WTC11 (cell line): Measurements from ENCODE around the gene SPDYA. TPM values are rescaled to one million over a fixed set of nuclear protein-coding genes. Genes with fewer than 3 reads are reported as not detected.

Source experiments
- AFF4 ChIP-seq: sonication (generic); formaldehyde crosslinking; IDR thresholded peaks from 2 replicates; pipeline ENCODE4 v1.8.1; 2023; ENCODE audit warnings: mild to moderate bottlenecking, missing genetic modification reagents, borderline replicate concordance
- ATF3 ChIP-seq: sonication (generic); formaldehyde crosslinking; conservative IDR thresholded peaks from 2 replicates; pipeline ENCODE4 v1.8.1; 2022; ENCODE audit warnings: mild to moderate bottlenecking, missing genetic modification reagents
- ATF6 ChIP-seq: sonication (generic); formaldehyde crosslinking; IDR thresholded peaks from 2 replicates; pipeline ENCODE4 v1.8.1; 2023; ENCODE audit warnings: mild to moderate bottlenecking, missing genetic modification reagents
- CREB1 ChIP-seq: sonication (generic); formaldehyde crosslinking; IDR thresholded peaks from 2 replicates; pipeline ENCODE4 v1.8.0; 2023; ENCODE audit warnings: mild to moderate bottlenecking, missing genetic modification reagents
- ELF4 ChIP-seq: sonication (generic); formaldehyde crosslinking; IDR thresholded peaks from 2 replicates; pipeline ENCODE4 v1.8.1; 2022; ENCODE audit warnings: low read depth, mild to moderate bottlenecking, moderate library complexity, missing genetic modification reagents
- ERG ChIP-seq: fragments of 250-450 bp; sonication (Bioruptor Pico); IDR thresholded peaks from 2 replicates; pipeline ENCODE4 v1.8.0; 2021; ENCODE audit warnings: mild to moderate bottlenecking
- FOXP1 ChIP-seq: sonication (generic); formaldehyde crosslinking; IDR thresholded peaks from 2 replicates; pipeline ENCODE4 v1.8.0; 2022; ENCODE audit warnings: missing genetic modification reagents, mild to moderate bottlenecking, moderate library complexity, borderline replicate concordance
- FOXP4 ChIP-seq: sonication (generic); formaldehyde crosslinking; IDR thresholded peaks from 2 replicates; pipeline ENCODE4 v1.8.0; 2022; ENCODE audit warnings: mild to moderate bottlenecking, missing genetic modification reagents
- HMGXB4 ChIP-seq: sonication (generic); formaldehyde crosslinking; IDR thresholded peaks from 2 replicates; pipeline ENCODE4 v1.8.1; 2023; ENCODE audit warnings: mild to moderate bottlenecking, moderate library complexity, missing genetic modification reagents
- JAZF1 ChIP-seq: fragments of 250-450 bp; sonication (Bioruptor Pico); IDR thresholded peaks from 2 replicates; pipeline ENCODE4 v1.9.0; 2021; ENCODE audit warnings: moderate library complexity, mild to moderate bottlenecking, inconsistent platforms
- MXD4 ChIP-seq: fragments of 250-450 bp; sonication (Bioruptor Pico); IDR thresholded peaks from 2 replicates; pipeline ENCODE4 v1.8.0; 2021; ENCODE audit warnings: mild to moderate bottlenecking, moderate library complexity, borderline replicate concordance
- RELA ChIP-seq: sonication (generic); formaldehyde crosslinking; IDR thresholded peaks from 2 replicates; pipeline ENCODE4 v1.8.1; 2022; ENCODE audit warnings: missing genetic modification reagents, mild to moderate bottlenecking, borderline replicate concordance
- SMAD3 ChIP-seq: sonication (generic); formaldehyde crosslinking; IDR thresholded peaks from 2 replicates; pipeline ENCODE4 v1.8.0; 2022; ENCODE audit warnings: missing genetic modification reagents, mild to moderate bottlenecking, borderline replicate concordance
- SOX15 ChIP-seq: fragments of 250-450 bp; sonication (Bioruptor Pico); IDR thresholded peaks from 2 replicates; pipeline ENCODE4 v1.9.0; 2021; ENCODE audit warnings: mild to moderate bottlenecking
- SP1 ChIP-seq: sonication (generic); formaldehyde crosslinking; conservative IDR thresholded peaks from 2 replicates; pipeline ENCODE4 v1.8.1; 2022; ENCODE audit warnings: missing genetic modification reagents
- ZNF232 ChIP-seq: sonication (generic); formaldehyde crosslinking; IDR thresholded peaks from 2 replicates; pipeline ENCODE4 v1.8.0; 2022; ENCODE audit warnings: mild to moderate bottlenecking, missing genetic modification reagents
- ZNF425 ChIP-seq: fragments of 250-450 bp; sonication (Bioruptor Pico); conservative IDR thresholded peaks from 2 replicates; pipeline ENCODE4 v1.9.0; 2021; ENCODE audit warnings: mild to moderate bottlenecking
- ZNF532 ChIP-seq: fragments of 250-450 bp; sonication (Bioruptor Pico); IDR thresholded peaks from 2 replicates; pipeline ENCODE4 v1.9.0; 2021; ENCODE audit warnings: mild to moderate bottlenecking, borderline replicate concordance
- total RNA-seq: library from RNA; stranded (reverse); gene quantifications from 3 replicates; pipeline ENCODE4 v1.2.3, GENCODE V29; 2021

The SPDYA gene
- total RNA-seq, 1 experiment from 2014 or later, result 0.61 TPM

- TF ChIP-seq ELF4, result 0 out of 2 replicates have a peak, but pooled peaks have one; percentile 49
- no peak for TF ChIP-seq SMAD3 (CRISPR knock-in tag)
- no peak for TF ChIP-seq MXD4 (CRISPR knock-in tag)
- TF ChIP-seq RELA (CRISPR knock-in tag), result no peak
- no peak for TF ChIP-seq ATF6 (CRISPR knock-in tag)
- no peak for TF ChIP-seq ZNF232 (CRISPR knock-in tag)
- TF ChIP-seq ATF3 (CRISPR knock-in tag), result no peak
- no peak for TF ChIP-seq ZNF532 (CRISPR knock-in tag)
- TF ChIP-seq FOXP4 (CRISPR knock-in tag), result no peak
- TF ChIP-seq ZNF425 (CRISPR knock-in tag), result no peak
- TF ChIP-seq SP1, result peak; percentile 97
- TF ChIP-seq CREB1, result 0 out of 2 replicates have a peak, but pooled peaks have one; percentile 60
- no peak for TF ChIP-seq ERG (CRISPR knock-in tag)
- no peak for TF ChIP-seq AFF4
- TF ChIP-seq SOX15 (CRISPR knock-in tag), result no peak
- peak; percentile 72 for TF ChIP-seq HMGXB4 (CRISPR knock-in tag)
- TF ChIP-seq JAZF1 (CRISPR knock-in tag), result no peak
- TF ChIP-seq FOXP1 (CRISPR knock-in tag), result peak; percentile 80
These were observed 84.0 kb downstream of the SPDYA start, which contains the start of gene WDR43 (continued) for GRCh38 chr2:28894470-28895188.
